ENCODE data around the gene PKD2L2.
"Not testable (repeated sequence)": the region's sequence is repeated elsewhere in the genome, so short reads cannot be mapped to it uniquely, and the experiment has no call there.

The PKD2L2 gene

GRCh38 chr5:137856916-137857862 is 32.1 kb upstream of the PKD2L2 start:
- no peak for TF ChIP-seq CTCF (conservative IDR thresholded peaks at IDR 0.05)
- no peak overlapping the region for H3K27ac ChIP-seq

GRCh38 chr5:137858223-137858916 is 30.9 kb upstream of the PKD2L2 start:
- H3K27ac ChIP-seq: no peak overlapping the region
- TF ChIP-seq CTCF (conservative IDR thresholded peaks at IDR 0.05): no peak

GRCh38 chr5:137858954-137859353 is 30.3 kb upstream of the PKD2L2 start:
- TF ChIP-seq CTCF (conservative IDR thresholded peaks at IDR 0.05): no peak
- H3K27ac ChIP-seq: no peak overlapping the region

- no peak overlapping the region for H3K27ac ChIP-seq
- no peak for TF ChIP-seq CTCF (conservative IDR thresholded peaks at IDR 0.05)
Observed at GRCh38 chr5:137862251-137862650, 27.0 kb upstream of the PKD2L2 start.

GRCh38 chr5:137863653-137864052 is 25.6 kb upstream of the PKD2L2 start:
- not testable (repeated sequence) for H3K27ac ChIP-seq

GRCh38 chr5:137866541-137867388 is 22.5 kb upstream of the PKD2L2 start:
- TF ChIP-seq CTCF (conservative IDR thresholded peaks at IDR 0.05): no peak
- H3K27ac ChIP-seq: no peak overlapping the region

GRCh38 chr5:137867664-137868063 is 21.6 kb upstream of the PKD2L2 start, which contains the start of gene MYOT:
Gene MYOT, plus strand, starts transcription at chr5:137867860. Its CDS starts 2,792 bp downstream, at chr5:137870652.
- H3K27ac ChIP-seq: no peak within 1 kb of the TSS
- TF ChIP-seq CTCF (conservative IDR thresholded peaks at IDR 0.05): no peak
